SK-N-SH treated with all-trans-retinoic acid at 6 μM for 48 hours (cell line): ENCODE data around the gene ESPNL.
A peak's percentile ranks its signal among the peaks of the same experiment; 100 is the strongest.

Experiments
- ATAC-seq: fragments of 200-7000 bp; cut with Tn5 transposase; 3 replicates; pipeline ENCODE4 v1.9.1; 2020; ENCODE audit warnings: mild to moderate bottlenecking, moderate library complexity
- ARNTL ChIP-seq: fragments of 450-650 bp; formaldehyde crosslinking; IDR thresholded peaks from 2 replicates; pipeline ENCODE4 v1.5.0; 2020; ENCODE audit warnings: low read depth, mild to moderate bottlenecking, moderate library complexity, borderline replicate concordance
- BACH2 ChIP-seq: fragments of 250-450 bp; sonication (Bioruptor Pico); IDR thresholded peaks from 2 replicates; pipeline ENCODE4 v1.9.0; 2021; ENCODE audit warnings: mild to moderate bottlenecking, borderline replicate concordance
- CSDC2 ChIP-seq: fragments of 250-450 bp; sonication (Bioruptor Pico); IDR thresholded peaks from 2 replicates; pipeline ENCODE4 v1.5.0; 2020; ENCODE audit warnings: mild to moderate bottlenecking, moderate library complexity
- ESRRG ChIP-seq: fragments of 250-450 bp; sonication (Bioruptor Pico); IDR thresholded peaks from 2 replicates; pipeline ENCODE4 v1.6.1; 2021; ENCODE audit warnings: mild to moderate bottlenecking
- ISL1 ChIP-seq: fragments of 250-450 bp; sonication (Bioruptor Pico); IDR thresholded peaks from 2 replicates; pipeline ENCODE4 v2.1.2; 2022; ENCODE audit warnings: mild to moderate bottlenecking, moderate library complexity
- OSR1 ChIP-seq: fragments of 250-450 bp; sonication (Bioruptor Pico); IDR thresholded peaks from 2 replicates; pipeline ENCODE4 v1.8.0; 2022; ENCODE audit warnings: moderate library complexity, mild to moderate bottlenecking, inconsistent platforms
- PATZ1 ChIP-seq: fragments of 250-450 bp; sonication (Bioruptor Pico); IDR thresholded peaks from 2 replicates; pipeline ENCODE4 v1.8.0; 2020; ENCODE audit warnings: mild to moderate bottlenecking, moderate library complexity, borderline replicate concordance
- PPARA ChIP-seq: fragments of 250-450 bp; sonication (Bioruptor Pico); IDR thresholded peaks from 2 replicates; pipeline ENCODE4 v1.5.0; 2020; ENCODE audit warnings: mild to moderate bottlenecking, borderline replicate concordance
- RARB ChIP-seq: fragments of 250-450 bp; sonication (Bioruptor Pico); IDR thresholded peaks from 2 replicates; pipeline ENCODE4 v1.8.0; 2021; ENCODE audit warnings: mild to moderate bottlenecking, moderate library complexity
- SNAI2 ChIP-seq: fragments of 250-450 bp; sonication (Bioruptor Pico); IDR thresholded peaks from 2 replicates; pipeline ENCODE4 v1.5.0; 2020; ENCODE audit warnings: mild to moderate bottlenecking, moderate library complexity
- TCF4 ChIP-seq: fragments of 250-450 bp; sonication (Bioruptor Pico); IDR thresholded peaks from 2 replicates; pipeline ENCODE4 v1.8.0; 2021; ENCODE audit warnings: mild to moderate bottlenecking, moderate library complexity, borderline replicate concordance
- TOX ChIP-seq: fragments of 250-450 bp; sonication (Bioruptor Pico); IDR thresholded peaks from 2 replicates; pipeline ENCODE4 v1.8.0; 2021; ENCODE audit warnings: mild to moderate bottlenecking, moderate library complexity, borderline replicate concordance
- TSHZ2 ChIP-seq: fragments of 250-450 bp; sonication (Bioruptor Pico); IDR thresholded peaks from 2 replicates; pipeline ENCODE4 v1.5.0; 2020; ENCODE audit warnings: mild to moderate bottlenecking, moderate library complexity
- ZC3H10 ChIP-seq: fragments of 250-450 bp; sonication (Bioruptor Pico); IDR thresholded peaks from 2 replicates; pipeline ENCODE4 v1.5.1; 2021; ENCODE audit warnings: mild to moderate bottlenecking, moderate library complexity
- ZFP3 ChIP-seq: fragments of 250-450 bp; sonication (Bioruptor Pico); IDR thresholded peaks from 2 replicates; pipeline ENCODE4 v1.5.0; 2020; ENCODE audit warnings: mild to moderate bottlenecking, moderate library complexity
- ZFP30 ChIP-seq: fragments of 450-650 bp; formaldehyde crosslinking; IDR thresholded peaks from 2 replicates; pipeline ENCODE4 v1.5.0; 2022; ENCODE audit warnings: mild to moderate bottlenecking, moderate library complexity
- ZNF565 ChIP-seq: fragments of 450-650 bp; formaldehyde crosslinking; conservative IDR thresholded peaks from 2 replicates; pipeline ENCODE4 v1.5.0; 2020; ENCODE audit warnings: low read depth, mild to moderate bottlenecking, moderate library complexity
- ZNF70 ChIP-seq: fragments of 450-650 bp; formaldehyde crosslinking; IDR thresholded peaks from 2 replicates; pipeline ENCODE4 v1.5.0; 2020; ENCODE audit warnings: mild to moderate bottlenecking, moderate library complexity
- ZNF8 ChIP-seq: fragments of 450-650 bp; formaldehyde crosslinking; IDR thresholded peaks from 2 replicates; pipeline ENCODE4 v1.5.0; 2020; ENCODE audit warnings: mild to moderate bottlenecking, moderate library complexity
- TF ChIP-seq, protein P1 (sequence below): fragments of 250-450 bp; sonication (Bioruptor Pico); IDR thresholded peaks from 2 replicates; pipeline ENCODE4 v1.5.1; 2020; ENCODE audit warnings: low read depth, mild to moderate bottlenecking, moderate library complexity
- TF ChIP-seq, protein P2 (sequence below): fragments of 250-450 bp; sonication (Bioruptor Pico); IDR thresholded peaks from 2 replicates; pipeline ENCODE4 v1.8.0; 2021; ENCODE audit warnings: low read depth, mild to moderate bottlenecking, moderate library complexity, borderline replicate concordance
- TF ChIP-seq, protein P3 (sequence below): fragments of 250-450 bp; sonication (Bioruptor Pico); IDR thresholded peaks from 2 replicates; pipeline ENCODE4 v1.5.1; 2021; ENCODE audit warnings: mild to moderate bottlenecking, moderate library complexity

The ESPNL gene

DNA sequence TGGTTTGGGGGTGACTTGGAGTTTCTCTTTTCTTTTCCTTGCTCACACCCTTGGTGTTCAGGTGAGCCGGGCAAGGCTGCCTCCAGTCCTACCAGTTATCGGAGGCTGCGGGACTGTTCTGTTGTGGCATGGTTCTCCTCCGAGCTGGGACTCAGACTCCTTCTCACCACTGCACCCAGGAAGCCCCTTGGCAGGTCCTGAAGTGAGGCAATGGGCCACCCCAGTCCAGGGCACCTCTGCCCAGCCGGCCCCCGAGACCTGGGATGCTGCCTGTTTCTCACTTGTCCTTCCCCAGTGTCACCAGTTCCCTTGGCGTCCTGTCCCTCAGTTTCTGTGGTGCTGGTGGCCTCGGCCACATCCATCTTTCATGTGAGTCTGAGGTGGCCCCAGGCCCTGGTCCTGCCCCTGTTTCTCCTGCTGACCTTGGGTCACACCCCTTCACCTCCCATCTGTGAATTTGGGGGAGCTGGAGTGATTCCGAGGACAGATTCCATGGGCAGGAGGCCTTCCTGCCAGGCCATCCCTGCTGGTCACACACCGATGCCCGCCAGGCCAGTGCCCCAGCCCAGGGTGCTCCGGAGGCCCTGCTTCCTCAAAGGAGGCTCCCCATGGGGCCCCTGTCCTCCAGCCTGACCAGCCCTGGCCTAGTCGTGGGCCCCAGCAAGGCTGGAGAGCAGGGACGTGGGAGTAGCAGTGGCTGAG is 31.8 kb downstream of the ESPNL start:
- no peak for ATAC-seq
- TF ChIP-seq ZC3H10 = no peak
- TF ChIP-seq, protein P1, sequence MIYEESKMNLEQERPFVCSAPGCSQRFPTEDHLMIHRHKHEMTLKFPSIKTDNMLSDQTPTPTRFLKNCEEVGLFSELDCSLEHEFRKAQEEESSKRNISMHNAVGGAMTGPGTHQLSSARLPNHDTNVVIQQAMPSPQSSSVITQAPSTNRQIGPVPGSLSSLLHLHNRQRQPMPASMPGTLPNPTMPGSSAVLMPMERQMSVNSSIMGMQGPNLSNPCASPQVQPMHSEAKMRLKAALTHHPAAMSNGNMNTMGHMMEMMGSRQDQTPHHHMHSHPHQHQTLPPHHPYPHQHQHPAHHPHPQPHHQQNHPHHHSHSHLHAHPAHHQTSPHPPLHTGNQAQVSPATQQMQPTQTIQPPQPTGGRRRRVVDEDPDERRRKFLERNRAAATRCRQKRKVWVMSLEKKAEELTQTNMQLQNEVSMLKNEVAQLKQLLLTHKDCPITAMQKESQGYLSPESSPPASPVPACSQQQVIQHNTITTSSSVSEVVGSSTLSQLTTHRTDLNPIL (CRISPR knock-in tag) = no peak

DNA sequence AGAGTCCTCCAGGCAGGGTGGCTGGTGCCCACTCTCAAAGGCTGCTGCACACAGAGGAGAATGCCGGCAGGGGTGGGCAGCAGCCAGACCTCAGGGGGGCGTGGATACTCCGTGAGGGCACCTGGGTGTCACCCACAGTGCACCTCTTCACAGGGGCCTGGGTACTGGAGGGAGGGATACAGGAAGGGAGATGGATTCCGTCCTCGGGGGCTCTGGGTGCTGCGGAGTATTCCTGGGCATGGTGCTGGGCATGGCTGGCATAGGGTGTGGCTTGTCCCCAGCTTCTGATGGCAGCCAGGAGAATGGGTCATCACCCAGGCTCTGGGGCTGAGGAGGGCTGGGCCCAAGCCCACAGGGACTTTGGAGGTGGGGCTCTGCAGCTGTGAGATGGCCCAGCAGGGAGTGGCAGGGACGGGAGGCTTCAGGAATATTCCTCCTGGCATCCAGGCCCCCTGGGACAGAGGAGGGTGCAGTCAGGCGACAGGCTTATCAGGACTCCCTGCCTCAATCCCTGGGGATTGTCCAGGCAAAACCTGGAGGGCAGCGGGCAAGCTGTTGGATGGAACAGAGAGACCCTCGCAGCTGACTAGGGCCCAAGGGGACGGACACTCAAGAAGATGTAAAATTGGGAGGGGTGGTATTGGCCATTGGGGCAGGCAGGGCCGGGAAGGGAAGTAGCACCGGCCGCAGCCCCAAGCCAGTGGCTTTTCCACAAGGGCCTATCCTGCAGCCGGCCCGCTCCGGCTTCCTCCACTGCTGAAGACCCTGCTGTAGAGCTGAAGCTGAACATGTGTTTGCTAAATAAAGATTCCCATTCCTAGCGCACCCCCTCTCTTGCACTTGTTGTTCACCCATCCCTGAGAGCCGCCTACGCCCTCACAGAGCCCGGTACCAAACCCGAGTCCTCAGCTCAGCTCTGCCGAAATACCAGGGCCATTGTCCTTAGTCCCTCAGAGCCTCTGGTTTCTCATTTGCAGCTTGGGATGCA is 32.6 kb downstream of the ESPNL start:
- no peak for ATAC-seq
- TF ChIP-seq ISL1 (CRISPR knock-in tag) = no peak
- TF ChIP-seq CSDC2 (CRISPR knock-in tag) = no peak
- TF ChIP-seq ZC3H10 = no peak
- no peak for TF ChIP-seq ESRRG
- no peak for TF ChIP-seq BACH2
- TF ChIP-seq OSR1 (CRISPR knock-in tag) = no peak
- TF ChIP-seq RARB (CRISPR knock-in tag) = no peak
- TF ChIP-seq SNAI2 (CRISPR knock-in tag) = no peak
- TF ChIP-seq PATZ1 = no peak
- TF ChIP-seq, protein P2, sequence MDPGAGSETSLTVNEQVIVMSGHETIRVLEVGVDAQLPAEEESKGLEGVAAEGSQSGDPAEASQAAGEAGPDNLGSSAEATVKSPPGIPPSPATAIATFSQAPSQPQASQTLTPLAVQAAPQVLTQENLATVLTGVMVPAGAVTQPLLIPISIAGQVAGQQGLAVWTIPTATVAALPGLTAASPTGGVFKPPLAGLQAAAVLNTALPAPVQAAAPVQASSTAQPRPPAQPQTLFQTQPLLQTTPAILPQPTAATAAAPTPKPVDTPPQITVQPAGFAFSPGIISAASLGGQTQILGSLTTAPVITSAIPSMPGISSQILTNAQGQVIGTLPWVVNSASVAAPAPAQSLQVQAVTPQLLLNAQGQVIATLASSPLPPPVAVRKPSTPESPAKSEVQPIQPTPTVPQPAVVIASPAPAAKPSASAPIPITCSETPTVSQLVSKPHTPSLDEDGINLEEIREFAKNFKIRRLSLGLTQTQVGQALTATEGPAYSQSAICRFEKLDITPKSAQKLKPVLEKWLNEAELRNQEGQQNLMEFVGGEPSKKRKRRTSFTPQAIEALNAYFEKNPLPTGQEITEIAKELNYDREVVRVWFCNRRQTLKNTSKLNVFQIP (CRISPR knock-in tag) = no peak
- TF ChIP-seq, protein P3, sequence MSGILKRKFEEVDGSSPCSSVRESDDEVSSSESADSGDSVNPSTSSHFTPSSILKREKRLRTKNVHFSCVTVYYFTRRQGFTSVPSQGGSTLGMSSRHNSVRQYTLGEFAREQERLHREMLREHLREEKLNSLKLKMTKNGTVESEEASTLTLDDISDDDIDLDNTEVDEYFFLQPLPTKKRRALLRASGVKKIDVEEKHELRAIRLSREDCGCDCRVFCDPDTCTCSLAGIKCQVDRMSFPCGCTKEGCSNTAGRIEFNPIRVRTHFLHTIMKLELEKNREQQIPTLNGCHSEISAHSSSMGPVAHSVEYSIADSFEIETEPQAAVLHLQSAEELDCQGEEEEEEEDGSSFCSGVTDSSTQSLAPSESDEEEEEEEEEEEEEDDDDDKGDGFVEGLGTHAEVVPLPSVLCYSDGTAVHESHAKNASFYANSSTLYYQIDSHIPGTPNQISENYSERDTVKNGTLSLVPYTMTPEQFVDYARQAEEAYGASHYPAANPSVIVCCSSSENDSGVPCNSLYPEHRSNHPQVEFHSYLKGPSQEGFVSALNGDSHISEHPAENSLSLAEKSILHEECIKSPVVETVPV (CRISPR knock-in tag) = no peak
- no peak for TF ChIP-seq PPARA (CRISPR knock-in tag)
- TF ChIP-seq ZFP3 (CRISPR knock-in tag) = no peak
- no peak for TF ChIP-seq ZFP30 (CRISPR knock-in tag)
- no peak for TF ChIP-seq ZNF8 (CRISPR knock-in tag)
- no peak for TF ChIP-seq TCF4 (CRISPR knock-in tag)
- TF ChIP-seq ZNF70 = no peak
- TF ChIP-seq ARNTL (CRISPR knock-in tag) = no peak
- TF ChIP-seq, protein P1 (CRISPR knock-in tag) = no peak
- TF ChIP-seq, all 23 proteins: peak for 0

DNA sequence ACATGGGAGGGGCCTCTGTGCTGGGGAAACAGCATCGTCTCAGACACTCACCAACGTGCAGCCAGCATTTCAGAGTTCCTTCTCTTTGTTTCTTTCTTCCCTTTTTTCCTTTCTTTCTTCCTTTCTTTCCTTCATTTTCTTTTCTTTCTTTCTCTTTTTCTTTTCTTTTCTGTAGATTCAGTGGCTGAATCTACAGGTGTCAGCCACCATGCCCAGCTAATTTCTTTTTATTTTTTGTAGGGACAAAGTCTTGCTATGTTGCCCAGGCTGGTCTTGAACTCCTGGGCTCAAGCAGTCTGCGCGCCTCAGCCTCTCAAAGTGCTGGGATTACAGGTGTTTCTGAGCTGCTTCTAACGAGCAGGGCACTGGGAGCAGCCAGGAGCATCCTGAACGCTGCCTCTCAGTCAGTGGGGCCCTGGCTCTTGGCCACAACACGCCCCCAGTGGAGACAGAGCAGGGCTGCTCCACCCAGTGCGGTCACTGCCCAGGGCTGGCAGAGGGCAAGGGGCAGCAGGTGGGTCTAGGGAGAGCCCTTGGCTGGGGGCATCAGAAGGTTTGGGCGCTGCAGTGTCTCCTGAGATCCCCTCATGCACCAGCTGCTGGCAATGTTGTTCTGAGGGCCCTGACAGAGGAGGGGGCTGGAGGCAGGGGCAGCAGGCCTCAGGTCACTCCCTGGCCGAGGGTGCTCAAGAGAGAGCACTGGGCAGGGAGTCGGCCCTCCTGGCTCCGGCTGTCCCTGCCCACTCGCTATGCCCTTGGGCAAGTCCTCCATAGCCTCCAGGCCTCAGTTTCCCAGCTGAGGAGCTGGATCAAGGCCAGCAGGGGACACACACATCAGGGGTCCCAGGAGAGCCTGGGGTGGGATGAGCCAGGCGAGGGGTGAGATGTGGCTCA is 33.6 kb downstream of the ESPNL start:
- ATAC-seq = peak; percentile 44; the same call in 2 of the 3 replicates
- TF ChIP-seq, protein P1 (CRISPR knock-in tag) = no peak
- TF ChIP-seq ZNF565 (CRISPR knock-in tag) = no peak
- TF ChIP-seq ZNF8 (CRISPR knock-in tag) = no peak
- TF ChIP-seq ZFP30 (CRISPR knock-in tag) = no peak
- no peak for TF ChIP-seq PPARA (CRISPR knock-in tag)
- no peak for TF ChIP-seq TOX (CRISPR knock-in tag)
- no peak for TF ChIP-seq ZNF70
- no peak for TF ChIP-seq ISL1 (CRISPR knock-in tag)
- TF ChIP-seq TSHZ2 (CRISPR knock-in tag) = no peak
